Stimulated activated CD8-positive, alpha-beta memory T cell treated with anti-CD3 and anti-CD28 coated beads, Interleukin-2, amount 100 ng/mL, for 1 hour (primary cell): ENCODE results near the gene ZDHHC24.
A peak's percentile ranks its signal among the peaks of the same experiment; 100 is the strongest.
"Not testable (repeated sequence)": the region's sequence is repeated elsewhere in the genome, so short reads cannot be mapped to it uniquely, and the experiment has no call there.

Source experiments
- DNase-seq, 2 donors: peaks; one replicate each; pipeline ENCODE4 v3.0.0-alpha.2; 2020; ENCODE audit warnings: low read depth in 2 of 2

The ZDHHC24 gene

GRCh38 chr11:66545701-66546367 lies at the start of gene ZDHHC24:
Gene ZDHHC24, minus strand, starts transcription at chr11:66546048. Its CDS starts 45 bp downstream, at chr11:66546003.
- peak; percentile 61 to 63 for DNase-seq

- no peak for DNase-seq
These were observed 49.5 kb upstream of the ZDHHC24 start for GRCh38 chr11:66595245-66595904.

GRCh38 chr11:66593650-66594049 lies 47.8 kb upstream of the ZDHHC24 start:
- no peak for DNase-seq

GRCh38 chr11:66593303-66593635 lies 47.4 kb upstream of the ZDHHC24 start:
- DNase-seq, result no peak

- DNase-seq, result peak; percentile 98 to 99
These were observed 46.8 kb upstream of the ZDHHC24 start, which contains the start of the genes CCDC87 and CCS for GRCh38 chr11:66592457-66593302. Gene CCDC87, minus strand, starts transcription at chr11:66593063. Its CDS starts 48 bp downstream, at chr11:66593015. Gene CCS, plus strand, starts transcription at chr11:66593185. Its CDS starts 77 bp downstream, at chr11:66593262.

GRCh38 chr11:66591175-66591574 lies 45.3 kb upstream of the ZDHHC24 start:
- no peak for DNase-seq

- no peak for DNase-seq
These were observed 44.3 kb upstream of the ZDHHC24 start for GRCh38 chr11:66589996-66590675.

GRCh38 chr11:66589315-66589714 lies 43.5 kb upstream of the ZDHHC24 start:
- DNase-seq, result not testable (repeated sequence)

GRCh38 chr11:66586136-66586535 lies 40.3 kb upstream of the ZDHHC24 start:
- no peak for DNase-seq

GRCh38 chr11:66585447-66585846 lies 39.6 kb upstream of the ZDHHC24 start:
- DNase-seq, result not testable (repeated sequence)

GRCh38 chr11:66582565-66583147 lies 36.8 kb upstream of the ZDHHC24 start:
- not testable (repeated sequence) for DNase-seq

GRCh38 chr11:66581261-66581660 lies 35.4 kb upstream of the ZDHHC24 start:
- no peak for DNase-seq

GRCh38 chr11:66580803-66581202 lies 35.0 kb upstream of the ZDHHC24 start:
- DNase-seq, result no peak

GRCh38 chr11:66579017-66579606 lies 33.3 kb upstream of the ZDHHC24 start:
- peak; percentile 60 to 61 for DNase-seq

- no peak for DNase-seq
These were observed 25.0 kb upstream of the ZDHHC24 start for GRCh38 chr11:66570850-66571180.

- DNase-seq, result no peak
These were observed 24.4 kb upstream of the ZDHHC24 start for GRCh38 chr11:66570079-66570849.

- no peak for DNase-seq
These were observed 23.2 kb upstream of the ZDHHC24 start for GRCh38 chr11:66569076-66569475.

GRCh38 chr11:66568124-66568916 lies 22.5 kb upstream of the ZDHHC24 start, which contains the start of gene CTSF:
Gene CTSF, minus strand, starts transcription at chr11:66568606. Its CDS starts 120 bp downstream, at chr11:66568486.
- DNase-seq, result peak; percentile 59 to 62

GRCh38 chr11:66567787-66568123 lies 21.9 kb upstream of the ZDHHC24 start:
- DNase-seq, result no peak

- no peak for DNase-seq
These were observed 20.4 kb upstream of the ZDHHC24 start for GRCh38 chr11:66566221-66566620.
